ENCODE measurements around the gene ARHGAP31. TPM values are rescaled to one million over a fixed set of nuclear protein-coding genes. Genes with fewer than 3 reads are reported as not detected.
A peak's percentile ranks its signal among the peaks of the same experiment; 100 is the strongest.

ARHGAP31 gene
- total and polyA plus RNA-seq, 10 donors: 2.0 to 38.0 (median 25.3) TPM

GRCh38 chr3:119338754-119339153, 44.6 kb downstream of the ARHGAP31 start:
- H3K9me3 ChIP-seq: no peaks in the 10 kb centered on the region
- no peak overlapping the region for H3K27ac ChIP-seq
- TF ChIP-seq POLR2A (IDR thresholded peaks at IDR 0.05) (no peak), CTCF (IDR thresholded peaks at IDR 0.05 in 8 of 11, conservative IDR thresholded peaks at IDR 0.05 in 3 of 11) (no peak), POLR2AphosphoS5 (IDR thresholded peaks at IDR 0.05) (no peak)
- no peaks in the 10 kb centered on the region for H3K27me3 ChIP-seq (replicated peaks in 1 of 7)
- no peak overlapping the region for H3K4me3 ChIP-seq
- peaks cover 3 to 29% (median 14%) of the 10 kb centered on the region in 6 donors for H3K4me1 ChIP-seq
- no peak for DNase-seq
- H3K36me3 ChIP-seq: peaks cover 0 to 12% (median 0%) of the 10 kb centered on the region in 6 donors
- intact Hi-C loops (cut with DNase I; ENCODE audit: low total_unique reads): no loop called here

DNA sequence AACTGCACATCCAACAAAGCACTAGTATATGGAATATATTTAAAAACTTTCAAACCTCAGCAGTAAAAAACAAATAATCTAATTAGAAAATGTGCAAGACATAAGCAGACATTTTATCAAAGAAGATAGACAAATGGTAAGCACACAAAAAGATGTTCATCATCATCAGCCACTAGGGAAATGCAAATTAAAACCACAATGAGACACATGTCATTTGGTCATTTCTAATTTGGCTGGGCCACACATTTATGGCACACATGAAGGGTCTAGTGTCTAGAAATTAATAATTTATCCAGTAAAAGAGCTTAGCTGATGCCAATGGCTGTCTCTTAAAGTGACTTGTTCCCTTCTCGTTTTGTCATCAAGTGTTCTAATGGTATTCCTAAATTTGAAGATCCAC, 45.8 kb downstream of the ARHGAP31 start:
- intact Hi-C loops (cut with DNase I; ENCODE audit: low total_unique reads): no loop called here
- no peak for TF ChIP-seq POLR2AphosphoS5 (IDR thresholded peaks at IDR 0.05)
- no peak for TF ChIP-seq POLR2A (IDR thresholded peaks at IDR 0.05)
- H3K27me3 ChIP-seq (replicated peaks in 1 of 7): no peaks in the 10 kb centered on the region
- H3K4me3 ChIP-seq: no peak overlapping the region
- no peaks in the 10 kb centered on the region for H3K9me3 ChIP-seq
- H3K4me1 ChIP-seq: peaks cover 0 to 28% (median 12%) of the 10 kb centered on the region in 6 donors
- DNase-seq: no peak
- peaks cover 0 to 12% (median 0%) of the 10 kb centered on the region in 6 donors for H3K36me3 ChIP-seq
- H3K27ac ChIP-seq: peak overlapping the region in 2 of 8 donors; percentile 3 to 13
- WGBS, 5 donors: 42 to 70% (median 67%) methylated on average over 1 of the region's 1 CpG

DNA sequence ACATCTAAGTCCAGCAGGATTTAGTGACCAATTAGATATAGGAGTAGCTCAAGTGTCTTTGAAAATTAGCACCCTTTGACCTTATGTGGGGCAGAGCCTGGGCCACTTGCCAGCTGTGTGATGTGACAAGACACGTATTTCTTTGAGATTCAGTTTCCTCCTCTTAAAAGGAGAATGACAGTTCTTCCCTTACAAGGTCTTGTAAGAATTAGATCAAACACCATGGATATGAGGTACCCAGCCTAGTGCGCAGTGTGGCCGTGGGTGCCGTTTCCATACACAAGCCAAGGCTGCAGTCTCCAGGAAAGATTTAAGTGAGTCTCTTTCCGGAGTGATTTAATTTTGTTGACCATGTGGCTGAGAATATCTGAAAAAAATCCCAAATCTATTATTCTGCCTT, 46.3 kb downstream of the ARHGAP31 start:
- intact Hi-C loops (cut with DNase I; ENCODE audit: low total_unique reads): no loop called here
- Histone ChIP-seq H3K4me1 (peaks cover 0 to 28% (median 13%) of the 10 kb centered on the region in 6 donors), H3K36me3 (peaks cover 0 to 12% (median 0%) of the 10 kb centered on the region in 6 donors), H3K27ac (peak overlapping the region in 2 of 8 donors; percentile 3 to 13), H3K4me3 (no peak overlapping the region), H3K27me3 (replicated peaks in 1 of 7) (no peaks in the 10 kb centered on the region), H3K9me3 (no peaks in the 10 kb centered on the region)
- no peak for DNase-seq
- 57 to 77% (median 67%) methylated on average over 5 of the region's 5 CpGs for WGBS, 5 donors
- TF ChIP-seq POLR2AphosphoS5 (IDR thresholded peaks at IDR 0.05) (peak in 1 of 3 donors; percentile 15), POLR2A (IDR thresholded peaks at IDR 0.05) (no peak)

DNA sequence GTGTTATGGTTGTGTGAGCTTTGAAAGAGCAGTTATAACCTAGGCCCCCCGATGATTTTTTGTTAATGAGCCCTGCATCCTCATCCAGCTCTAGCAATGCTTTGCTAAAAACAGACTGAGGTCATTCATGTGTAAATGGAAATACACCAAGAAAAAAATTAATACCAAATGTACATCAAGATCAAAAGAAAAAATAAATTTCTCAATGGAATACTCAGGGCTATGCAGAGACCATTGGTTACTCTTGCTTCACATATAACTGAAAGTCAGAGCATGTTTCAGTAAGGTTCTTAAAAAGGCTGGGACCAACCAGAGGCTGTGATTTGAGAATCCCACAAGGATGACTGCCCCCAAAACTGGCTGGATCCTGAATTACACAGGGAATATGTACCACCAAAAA, 48.0 kb downstream of the ARHGAP31 start:
- Histone ChIP-seq H3K27ac (no peak overlapping the region), H3K4me3 (no peak overlapping the region), H3K36me3 (peaks cover 0 to 6% (median 0%) of the 10 kb centered on the region in 6 donors), H3K9me3 (no peaks in the 10 kb centered on the region), H3K4me1 (peaks cover 0 to 28% (median 17%) of the 10 kb centered on the region in 6 donors), H3K27me3 (replicated peaks in 1 of 7) (no peaks in the 10 kb centered on the region)
- TF ChIP-seq POLR2A (IDR thresholded peaks at IDR 0.05) (no peak), POLR2AphosphoS5 (IDR thresholded peaks at IDR 0.05) (no peak), CTCF (IDR thresholded peaks at IDR 0.05 in 8 of 11, conservative IDR thresholded peaks at IDR 0.05 in 3 of 11) (no peak)
- DNase-seq: no peak
- WGBS, 5 donors: 90 to 100% (median 96%) methylated on average over 1 of the region's 1 CpG
- intact Hi-C loops (cut with DNase I; ENCODE audit: low total_unique reads): no loop called here

DNA sequence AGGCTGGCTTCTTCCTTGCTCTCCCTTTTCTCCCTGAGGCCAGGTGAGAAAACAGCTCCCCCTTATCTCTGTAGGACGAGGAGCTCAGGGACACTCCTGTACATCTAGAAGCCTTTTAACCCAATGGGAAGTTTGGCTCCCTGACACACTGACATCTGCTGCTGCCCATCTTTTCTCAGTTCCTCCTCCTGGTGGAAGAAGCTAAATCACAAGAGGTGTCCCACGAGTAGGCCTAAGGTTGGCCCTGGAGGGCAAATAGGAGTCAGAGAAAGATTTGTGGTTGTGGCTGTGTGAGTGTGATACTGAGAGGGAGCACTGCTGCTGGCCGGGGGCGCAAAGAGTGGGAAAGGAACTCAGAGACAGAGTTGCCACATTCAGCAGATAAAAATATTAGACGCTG, 49.5 kb downstream of the ARHGAP31 start:
- Histone ChIP-seq H3K9me3 (no peaks in the 10 kb centered on the region), H3K4me3 (no peak overlapping the region), H3K4me1 (peaks cover 0 to 28% (median 17%) of the 10 kb centered on the region in 6 donors), H3K36me3 (no peaks in the 10 kb centered on the region), H3K27me3 (replicated peaks in 1 of 7) (no peaks in the 10 kb centered on the region), H3K27ac (no peak overlapping the region)
- WGBS, 5 donors: 56 to 75% (median 68%) methylated on average over 5 of the region's 5 CpGs
- TF ChIP-seq POLR2A (IDR thresholded peaks at IDR 0.05) (no peak), CTCF (IDR thresholded peaks at IDR 0.05 in 8 of 11, conservative IDR thresholded peaks at IDR 0.05 in 3 of 11) (no peak), POLR2AphosphoS5 (IDR thresholded peaks at IDR 0.05) (no peak)
- intact Hi-C loops (cut with DNase I; ENCODE audit: low total_unique reads): no loop called here
- no peak for DNase-seq
